IPS-20b (cell line): Measurements from ENCODE around the gene ALDH1A2.

Experiments used
- H3K27ac ChIP-seq: one replicate; pipeline ENCODE4 v1.5.1; 2013; ENCODE audit warnings: low read length
- H3K27me3 ChIP-seq: 2 replicates; pipeline ENCODE4 v1.6.1; 2013; ENCODE audit warnings: mild to moderate bottlenecking, low read length, inconsistent platforms; ENCODE audit not compliant: insufficient read depth
- H3K36me3 ChIP-seq: 2 replicates; pipeline ENCODE4 v1.6.1; 2013; ENCODE audit warnings: low read depth, mild to moderate bottlenecking, inconsistent platforms, low read length, moderate library complexity; ENCODE audit not compliant: insufficient read depth
- H3K4me1 ChIP-seq: 2 replicates; pipeline ENCODE4 v1.6.1; 2013; ENCODE audit warnings: mild to moderate bottlenecking, control low read depth, inconsistent platforms, low read length, moderate library complexity; ENCODE audit not compliant: insufficient read depth
- H3K4me3 ChIP-seq: 2 replicates; pipeline ENCODE4 v1.5.1; 2013; ENCODE audit warnings: mild to moderate bottlenecking, low read length, inconsistent platforms
- H3K9ac ChIP-seq: 2 replicates; pipeline ENCODE4 v1.6.1; 2013; ENCODE audit warnings: low read depth, mild to moderate bottlenecking, inconsistent platforms, low read length, moderate library complexity
- H3K9me3 ChIP-seq: 2 replicates; pipeline ENCODE4 v1.6.1; 2013; ENCODE audit warnings: mild to moderate bottlenecking, low read depth, low read length, inconsistent platforms; ENCODE audit not compliant: insufficient read depth

Gene ALDH1A2

DNA sequence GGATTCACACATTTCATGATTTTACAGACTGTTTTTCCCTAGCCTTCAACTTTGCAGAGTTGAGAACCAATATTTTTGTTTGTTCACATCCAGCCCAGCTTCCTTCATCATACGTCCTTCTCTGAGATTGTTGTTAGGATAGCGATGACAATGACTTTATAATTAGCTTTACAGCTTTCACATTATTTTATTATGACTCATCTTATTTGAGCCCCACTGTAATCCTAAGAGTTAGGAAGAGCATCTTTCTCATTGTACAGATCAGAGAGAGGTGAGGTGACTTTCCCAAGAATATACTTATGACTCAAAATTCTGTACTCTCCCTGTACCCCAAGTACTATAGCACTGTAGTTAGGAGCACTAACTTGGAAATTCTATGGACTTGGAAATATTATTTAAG lies 156.1 kb downstream of the ALDH1A2 start:
- Histone ChIP-seq H3K9me3 (no peaks in the 10 kb centered on the region), H3K27me3 (no peaks in the 10 kb centered on the region; the same call in 1 of the 2 replicates), H3K36me3 (no peaks in the 10 kb centered on the region), H3K27ac (no peak overlapping the region), H3K4me1 (no peaks in the 10 kb centered on the region), H3K4me3 (no peak overlapping the region), H3K9ac (no peak overlapping the region)

DNA sequence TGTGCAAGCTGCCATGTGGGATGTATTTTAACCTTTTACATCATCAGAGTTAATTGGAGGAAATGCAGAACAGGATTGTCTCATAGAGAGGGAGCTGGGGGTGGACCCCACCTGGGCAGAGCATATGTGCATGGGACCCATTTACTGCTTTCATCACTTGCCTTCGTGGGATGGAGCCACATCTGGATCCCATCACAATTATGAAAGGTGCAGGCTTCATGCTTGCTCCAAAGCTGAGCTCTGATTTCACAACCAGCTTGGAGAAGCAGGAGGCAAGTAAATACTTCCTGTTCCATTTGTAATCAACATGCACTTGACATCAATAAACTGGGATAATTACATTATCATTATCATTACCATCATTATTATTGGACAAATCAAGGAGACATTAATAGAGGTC lies 161.9 kb downstream of the ALDH1A2 start:
- H3K4me1 ChIP-seq, result no peaks in the 10 kb centered on the region
- no peak overlapping the region for H3K27ac ChIP-seq
- no peaks in the 10 kb centered on the region for H3K27me3 ChIP-seq
- no peaks in the 10 kb centered on the region for H3K9me3 ChIP-seq
- no peak overlapping the region for H3K4me3 ChIP-seq
- H3K36me3 ChIP-seq, result no peaks in the 10 kb centered on the region
- H3K9ac ChIP-seq, result no peak overlapping the region
